Ramos (cell line): ENCODE results near the gene CNIH4.
"Not testable (repeated sequence)": the region's sequence is repeated elsewhere in the genome, so short reads cannot be mapped to it uniquely, and the experiment has no call there.

Experiments used
- in situ Hi-C: fragments of 300-500 bp; cut with MboI; formaldehyde crosslinking; loops from one replicate; pipeline ENCODE4 v1.14.3; 2022; ENCODE audit warnings: low sequenced_read_pairs; ENCODE audit not compliant: unreplicated experiment

CNIH4 gene

DNA sequence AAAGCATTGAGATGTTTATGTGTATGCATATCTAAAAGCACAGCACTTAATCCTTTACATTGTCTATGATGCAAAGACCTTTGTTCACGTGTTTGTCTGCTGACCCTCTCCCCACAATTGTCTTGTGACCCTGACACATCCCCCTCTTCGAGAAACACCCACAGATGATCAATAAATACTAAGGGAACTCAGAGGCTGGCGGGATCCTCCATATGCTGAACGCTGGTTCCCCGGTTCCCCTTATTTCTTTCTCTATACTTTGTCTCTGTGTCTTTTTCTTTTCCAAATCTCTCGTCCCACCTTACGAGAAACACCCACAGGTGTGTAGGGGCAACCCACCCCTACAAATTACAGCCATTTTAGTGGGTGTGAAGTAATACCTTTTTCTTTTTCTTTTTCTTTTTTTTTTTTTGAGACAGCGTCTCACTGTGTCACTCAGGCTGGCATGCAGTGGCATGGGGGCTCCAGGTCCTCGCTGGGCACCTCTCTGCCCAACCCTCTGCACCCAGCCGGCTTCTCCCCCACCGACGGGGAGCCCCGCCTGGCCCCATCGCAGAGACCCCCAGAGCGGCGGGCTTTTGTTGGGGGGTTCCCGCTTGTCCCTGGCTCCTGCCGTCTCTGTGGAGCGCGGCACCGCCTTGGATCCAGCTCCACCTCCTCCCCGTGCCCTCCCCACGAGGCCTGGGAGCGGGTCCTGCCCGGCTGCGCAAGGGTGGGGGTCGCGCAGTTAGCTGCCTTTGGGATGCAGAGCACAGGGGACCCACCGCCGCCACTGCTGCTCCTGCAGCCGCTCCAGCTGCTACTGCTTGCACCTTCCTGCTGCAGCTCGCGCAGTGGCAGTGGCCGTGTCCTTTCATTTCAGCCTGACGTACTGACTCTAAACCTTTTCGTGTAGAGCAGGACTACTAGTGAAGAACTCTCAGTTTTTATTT, 16.0 kb upstream of the CNIH4 start:
- in situ Hi-C loops, result loop anchor here (25.0 kb wide), 1 partner anchor 528 kb away; no protein-coding TSS in a partner anchor

- in situ Hi-C loops, result loop anchor here (25.0 kb wide), 1 partner anchor 531 kb away; no protein-coding TSS in a partner anchor
Measured at GRCh38 chr1:224343679-224344078, 13.0 kb upstream of the CNIH4 start.

GRCh38 chr1:224348137-224348536, 8.5 kb upstream of the CNIH4 start:
- in situ Hi-C loops, result loop anchor here (25.0 kb wide), 1 partner anchor 536 kb away; no protein-coding TSS in a partner anchor

GRCh38 chr1:224349716-224350115, 7.0 kb upstream of the CNIH4 start:
- in situ Hi-C loops, result loop anchor here (25.0 kb wide), 1 partner anchor 537 kb away; no protein-coding TSS in a partner anchor

GRCh38 chr1:224352436-224353085, 4.1 kb upstream of the CNIH4 start:
- in situ Hi-C loops, result not testable (repeated sequence)

- in situ Hi-C loops, result no loop called here
Measured at GRCh38 chr1:224353975-224354925, 2.4 kb upstream of the CNIH4 start.

- in situ Hi-C loops, result no loop called here
Measured at GRCh38 chr1:224357626-224358124, 996 bp downstream of the CNIH4 start.

- in situ Hi-C loops, result no loop called here
Measured at GRCh38 chr1:224358237-224358636, 1.6 kb downstream of the CNIH4 start.

GRCh38 chr1:224359207-224359606, 2.5 kb downstream of the CNIH4 start:
- in situ Hi-C loops, result no loop called here

DNA sequence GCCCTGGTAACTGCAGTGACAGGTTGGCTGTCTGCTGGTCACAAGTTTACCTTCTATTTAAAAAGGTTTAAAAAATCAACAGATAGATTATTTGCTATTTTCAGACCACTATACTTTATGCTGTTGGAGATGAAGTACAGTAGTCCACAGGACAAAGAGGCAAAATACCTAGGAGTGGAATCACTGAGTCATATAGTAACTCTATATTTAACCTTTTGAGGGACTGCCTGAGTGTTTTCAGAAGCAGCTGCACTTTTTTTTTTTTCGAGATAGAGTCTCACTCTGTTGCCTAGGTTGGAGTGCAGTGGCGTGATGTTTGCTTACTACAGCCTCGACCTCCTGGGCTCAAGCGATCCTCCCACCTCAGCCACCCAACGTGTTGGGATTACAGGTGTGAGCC, 11.7 kb downstream of the CNIH4 start:
- in situ Hi-C loops, result no loop called here

DNA sequence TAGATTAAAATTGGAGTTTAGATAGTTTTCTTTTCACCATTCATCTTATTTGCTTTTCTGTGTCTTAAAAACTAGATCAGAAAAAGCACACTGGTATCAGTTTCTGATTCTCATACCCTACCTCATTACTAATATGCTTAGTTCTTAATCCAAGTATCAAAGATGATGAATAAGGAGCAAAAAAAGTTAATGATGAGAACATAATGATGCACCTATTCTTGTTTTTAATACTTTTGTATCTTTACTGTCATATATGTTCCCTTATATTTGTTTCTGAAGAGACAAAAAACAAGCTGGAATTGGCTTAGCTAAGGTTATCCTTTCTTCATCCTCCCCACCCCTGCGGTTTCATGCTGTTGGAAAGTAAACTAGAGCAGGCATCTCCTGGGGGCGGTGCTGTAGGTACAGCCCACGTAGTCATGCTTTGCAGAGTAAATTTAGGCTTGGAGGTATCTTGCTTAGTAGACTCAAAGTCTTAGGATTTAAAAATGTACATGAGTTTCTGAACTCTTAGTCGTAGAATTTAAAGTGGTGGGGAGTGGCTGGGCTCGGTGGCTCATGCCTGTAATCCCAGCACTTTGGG, 16.4 kb downstream of the CNIH4 start:
- in situ Hi-C loops, result no loop called here

DNA sequence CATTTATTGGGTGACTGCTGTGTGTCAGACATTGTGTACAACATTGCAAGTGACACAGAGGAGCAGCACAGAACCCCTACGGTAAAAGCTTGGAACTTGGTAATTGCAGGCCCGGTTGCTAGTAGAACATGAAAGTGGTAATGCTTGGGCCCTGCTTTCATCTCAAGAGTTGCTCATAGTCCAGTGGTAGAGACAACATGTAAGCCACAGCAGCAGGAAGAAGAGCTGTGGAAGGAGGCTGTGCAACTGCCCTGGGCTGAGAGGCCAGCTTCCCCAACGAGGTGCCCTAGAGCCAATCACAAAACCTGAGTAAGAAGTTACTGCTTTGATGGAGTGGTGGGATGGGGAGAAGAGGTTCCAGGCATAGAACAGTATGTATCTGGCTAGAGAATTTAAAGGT, 18.4 kb downstream of the CNIH4 start:
- in situ Hi-C loops, result no loop called here

GRCh38 chr1:224377676-224378006, 21.0 kb downstream of the CNIH4 start:
- in situ Hi-C loops, result no loop called here

- in situ Hi-C loops, result no loop called here
Measured at GRCh38 chr1:224378855-224379631, 22.4 kb downstream of the CNIH4 start.

DNA sequence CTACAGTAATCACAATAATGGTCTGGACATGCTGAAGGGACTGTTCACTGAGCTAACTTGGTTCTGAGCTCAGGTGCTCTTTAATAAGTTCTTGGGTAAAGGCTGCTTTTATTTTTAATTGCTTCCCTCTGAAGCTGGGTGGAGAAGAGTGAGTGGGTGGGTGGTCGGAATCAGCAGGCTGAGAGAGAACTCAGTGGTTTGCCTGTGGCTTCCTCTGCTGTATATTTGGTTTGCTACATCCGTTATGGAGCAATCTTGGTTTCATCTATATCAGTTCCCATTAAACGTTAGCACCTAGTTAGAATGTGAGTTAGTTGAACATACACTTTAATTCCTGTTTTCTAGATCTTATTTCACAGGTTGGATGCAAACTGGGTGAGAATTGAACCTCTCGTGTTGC, 23.3 kb downstream of the CNIH4 start:
- in situ Hi-C loops, result no loop called here

DNA sequence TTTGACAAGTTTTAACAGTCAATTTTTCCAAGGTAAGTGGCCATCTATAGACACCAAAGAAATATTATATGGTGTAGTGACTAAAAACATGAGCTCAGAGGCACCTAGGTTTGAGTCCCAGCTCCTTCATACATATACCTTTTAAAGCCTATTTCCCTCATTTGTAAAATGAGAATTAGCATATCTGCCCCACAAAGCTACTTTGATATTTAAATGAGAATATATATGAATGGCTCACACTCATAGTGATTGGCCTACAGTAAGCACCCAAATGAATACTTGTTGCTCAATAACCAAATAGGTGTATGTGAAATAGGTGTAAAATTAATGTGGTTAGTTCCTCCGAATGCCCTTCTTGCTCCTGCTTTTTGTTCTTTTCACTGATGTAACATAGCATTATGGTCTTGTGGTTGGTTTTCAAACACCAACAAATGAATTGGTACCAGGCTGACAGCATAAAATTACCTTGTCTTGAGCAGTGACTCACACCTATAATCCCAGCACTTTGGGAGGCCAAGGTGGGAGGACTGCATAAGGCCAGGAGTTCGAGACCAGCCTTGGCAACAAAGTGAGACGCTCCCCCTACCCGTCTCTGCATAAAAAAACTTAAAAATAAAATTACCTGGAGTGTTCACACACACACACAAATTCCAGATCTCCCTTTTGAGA, 25.3 kb downstream of the CNIH4 start:
- in situ Hi-C loops, result no loop called here

DNA sequence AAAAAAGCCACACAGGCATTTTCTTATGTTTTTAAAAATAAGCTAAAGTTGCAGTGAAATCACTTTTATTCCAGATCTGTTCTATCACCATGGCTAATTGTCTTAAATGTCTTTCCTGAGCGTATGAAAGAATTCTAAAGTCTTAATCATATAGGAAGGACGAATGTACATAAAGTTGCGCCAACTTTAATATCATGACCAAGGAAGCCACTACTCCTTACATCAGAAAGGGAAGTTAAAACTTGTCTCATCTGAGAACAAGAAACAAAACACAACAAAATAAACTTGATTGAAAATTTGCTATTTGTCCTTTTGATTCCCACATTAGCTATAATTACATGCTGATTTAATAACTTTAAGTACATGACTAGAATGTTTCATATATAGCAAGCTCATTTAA, 26.5 kb downstream of the CNIH4 start:
- in situ Hi-C loops, result no loop called here

- in situ Hi-C loops, result no loop called here
Measured at GRCh38 chr1:224387302-224387912, 30.7 kb downstream of the CNIH4 start.
